Heart left ventricle (tissue), 13 donors: Measurements from ENCODE around the gene PTPRD.

ENCODE experiments used
- POLR2A ChIP-seq, 2 donors: fragments of 450-650 bp; IDR thresholded peaks; one replicate each; pipeline ENCODE4 v1.6.1; 2017; ENCODE audit warnings: antibody characterized with exemption in 2 of 2, mild to moderate bottlenecking in 2 of 2, moderate library complexity in 2 of 2
- TF ChIP-seq, protein P1 (sequence below), 12 donors: fragments of 200-600 bp; sonication (generic) in 4 of 12; IDR thresholded peaks; one replicate each; pipeline versions ENCODE4 v1.5.0 to v1.8.0; 2018 to 2022; ENCODE audit warnings: antibody characterized with exemption in 12 of 12, mild to moderate bottlenecking in 5 of 12
- donor health status: ischemic (EF 13 %, LVEDD 7.1; RV severe dilation, severe dysfunction).
- donor health status: DM: no; HTN: yes; CAD: no.
- donor health status: DM: no; HTN: no; CAD: no.
- donor health status: ischemic (EF 25% LVEDD 6.9; RV normal size, moderate dysfunction).
- donor health status: ischemic (EF 25% LVEDD 5.7; RV mildly dilated, moderate dysfunction).
- donor health status: ischemic (EF 35%, LVEDD 5.7; RV mildly dilated, moderate dysfunction).
- donor health status: nonischemic (EF 11% LVEDD 7.7; RV severe dilation, severe dysfunction).
- donor health status: DM: yes; HTN: yes; CAD: no.
- donor health status: PGD.
- donor health status: ischemic (EF 29% LVEDD 5.4; RV normal size, mild dysfunction).
- donor health status: nonischemic (EF 23%, LVEDD 6.1; RV moderate dilation, normal function).

DNA sequence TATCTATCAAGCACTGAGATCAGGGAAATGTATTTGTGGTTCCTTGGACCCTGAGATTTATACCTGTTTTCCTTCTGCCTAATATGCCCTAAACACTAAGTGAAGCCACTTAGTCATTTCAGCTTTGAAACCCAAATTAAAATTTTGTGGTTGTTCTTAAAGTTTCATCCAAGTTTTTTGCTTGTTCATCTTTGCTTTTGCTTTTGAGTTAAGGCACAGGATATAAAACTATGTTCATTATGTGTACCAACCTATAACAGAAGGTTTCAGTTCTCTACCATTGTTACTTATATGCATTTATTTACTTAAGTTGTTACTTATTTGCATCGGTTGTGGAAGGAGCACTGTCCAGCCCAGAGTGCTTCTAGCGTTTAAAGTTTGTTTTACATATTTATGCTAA is 382.3 kb downstream of the PTPRD start:
- TF ChIP-seq, protein P1, sequence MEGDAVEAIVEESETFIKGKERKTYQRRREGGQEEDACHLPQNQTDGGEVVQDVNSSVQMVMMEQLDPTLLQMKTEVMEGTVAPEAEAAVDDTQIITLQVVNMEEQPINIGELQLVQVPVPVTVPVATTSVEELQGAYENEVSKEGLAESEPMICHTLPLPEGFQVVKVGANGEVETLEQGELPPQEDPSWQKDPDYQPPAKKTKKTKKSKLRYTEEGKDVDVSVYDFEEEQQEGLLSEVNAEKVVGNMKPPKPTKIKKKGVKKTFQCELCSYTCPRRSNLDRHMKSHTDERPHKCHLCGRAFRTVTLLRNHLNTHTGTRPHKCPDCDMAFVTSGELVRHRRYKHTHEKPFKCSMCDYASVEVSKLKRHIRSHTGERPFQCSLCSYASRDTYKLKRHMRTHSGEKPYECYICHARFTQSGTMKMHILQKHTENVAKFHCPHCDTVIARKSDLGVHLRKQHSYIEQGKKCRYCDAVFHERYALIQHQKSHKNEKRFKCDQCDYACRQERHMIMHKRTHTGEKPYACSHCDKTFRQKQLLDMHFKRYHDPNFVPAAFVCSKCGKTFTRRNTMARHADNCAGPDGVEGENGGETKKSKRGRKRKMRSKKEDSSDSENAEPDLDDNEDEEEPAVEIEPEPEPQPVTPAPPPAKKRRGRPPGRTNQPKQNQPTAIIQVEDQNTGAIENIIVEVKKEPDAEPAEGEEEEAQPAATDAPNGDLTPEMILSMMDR (IDR thresholded peaks at IDR 0.05), result no peak
- no peak for TF ChIP-seq POLR2A (IDR thresholded peaks at IDR 0.05)
